Neural cell (in vitro differentiated cells): ENCODE measurements around the gene GAGE13.
"Not testable (repeated sequence)": the region's sequence is repeated elsewhere in the genome, so short reads cannot be mapped to it uniquely, and the experiment has no call there.

Experiments used
- CTCF ChIP-seq: fragments of 450-650 bp; IDR thresholded peaks from 2 replicates; pipeline ENCODE4 v1.5.1; 2014; ENCODE audit warnings: antibody characterized with exemption, mild to moderate bottlenecking, moderate library complexity; ENCODE audit not compliant: poor library complexity, severe bottlenecking
- EP300 ChIP-seq: fragments of 450-650 bp; conservative IDR thresholded peaks from 2 replicates; pipeline ENCODE4 v1.6.1; 2014; ENCODE audit warnings: antibody characterized with exemption, mild to moderate bottlenecking, moderate library complexity; ENCODE audit not compliant: poor library complexity, severe bottlenecking
- EZH2 ChIP-seq: fragments of 200-600, 300-800 bp; shearing (Covaris generic), sonication (generic); IDR thresholded peaks from 2 replicates; pipeline ENCODE4 v1.6.1; 2014; ENCODE audit warnings: antibody characterized with exemption, low read length, borderline replicate concordance, mild to moderate bottlenecking; ENCODE audit not compliant: insufficient read depth, poor library complexity, severe bottlenecking
- REST ChIP-seq: IDR thresholded peaks from 2 replicates; pipeline ENCODE4 v1.6.1; 2012; ENCODE audit warnings: borderline replicate concordance

- TF ChIP-seq EZH2, CTCF, REST, EP300: not testable (repeated sequence)
These were observed 10.1 kb downstream of the GAGE13 start for GRCh38 chrX:49341449-49341848.
